H1 (cell line): ENCODE data around the gene LCP1. TPM values are rescaled to one million over a fixed set of nuclear protein-coding genes. Genes with fewer than 3 reads are reported as not detected.

Source experiments
- CTCF ChIA-PET: fragments of 300-600 bp; sonication (Branson Sonifier 250); formaldehyde crosslinking; loops from one replicate; lab custom pipeline; 2021; ENCODE audit not compliant: partially characterized antibody; lab: Charles Lee
- POLR2A ChIA-PET: fragments of 300-600 bp; sonication (Branson Sonifier 250); formaldehyde crosslinking; loops from one replicate; lab custom pipeline; 2021; ENCODE audit warnings: inconsistent platforms; ENCODE audit not compliant: partially characterized antibody; lab: Charles Lee
- DNase-seq, 2 experiments: peaks; one replicate each; pipeline versions ENCODE4 v3.0.0 to v3.0.0-alpha.2; 2010 to 2022; ENCODE audit warnings: low spot score in 2 of 2, low read depth in 1 of 2, mixed read lengths in 1 of 2
- FAIRE-seq: peaks from 2 replicates; lab custom pipeline; 2011; peaks lifted over from hg19 to GRCh38; lab: Jason Lieb, UNC
- H2AFZ ChIP-seq: 2 replicates; pipeline ENCODE4 v1.8.1; 2012; ENCODE audit warnings: low read length, inconsistent platforms
- H2AK5ac ChIP-seq: 2 replicates; pipeline ENCODE4 v1.6.1; 2013; ENCODE audit warnings: low read depth, low read length
- H2BK120ac ChIP-seq: replicated peaks from 2 replicates; pipeline ENCODE3; 2013; ENCODE audit warnings: low read depth, low read length, inconsistent platforms
- H2BK12ac ChIP-seq: 2 replicates; pipeline ENCODE4 v1.6.1; 2013; ENCODE audit warnings: low read depth, low read length
- H2BK15ac ChIP-seq: 2 replicates; pipeline ENCODE4 v1.6.1; 2013; ENCODE audit warnings: low read length
- H2BK20ac ChIP-seq: 2 replicates; pipeline ENCODE4 v1.6.1; 2013; ENCODE audit warnings: low read length
- H2BK5ac ChIP-seq: 2 replicates; pipeline ENCODE4 v1.6.1; 2013; ENCODE audit warnings: low read depth, low read length
- H3K14ac ChIP-seq: 2 replicates; pipeline ENCODE4 v1.6.1; 2013; ENCODE audit warnings: inconsistent platforms; ENCODE audit not compliant: insufficient read length
- H3K18ac ChIP-seq: 2 replicates; pipeline ENCODE4 v1.6.1; 2013; ENCODE audit warnings: low read length; ENCODE audit errors: extremely low read depth
- H3K23ac ChIP-seq: 2 replicates; pipeline ENCODE4 v1.6.1; 2013; ENCODE audit warnings: inconsistent platforms; ENCODE audit not compliant: insufficient read length
- H3K23me2 ChIP-seq: 2 replicates; pipeline ENCODE4 v1.6.1; 2013; ENCODE audit warnings: low read depth, low read length
- H3K27ac ChIP-seq: 2 replicates; pipeline ENCODE4 v1.6.1; 2011; ENCODE audit warnings: low read depth, low read length, inconsistent platforms
- H3K27me3 ChIP-seq, 4 experiments: replicated peaks in 1 of 4; 1 replicate in 1 of 4; 2 replicates in 3 of 4; pipeline versions ENCODE4 v1.6.1 to v1.8.1; 2011 to 2013; ENCODE audit warnings: low read length in 3 of 4, mild to moderate bottlenecking in 3 of 4, inconsistent platforms in 2 of 4, mixed read lengths in 2 of 4, moderate library complexity in 1 of 4; ENCODE audit not compliant: control insufficient read depth in 3 of 4, insufficient read depth in 3 of 4; ENCODE audit errors: extremely low read depth in 1 of 4
- H3K36me3 ChIP-seq, 4 experiments: 2 replicates each; pipeline versions ENCODE4 v1.6.1 to v1.8.1; 2011 to 2013; ENCODE audit warnings: mild to moderate bottlenecking in 4 of 4, low read length in 3 of 4, moderate library complexity in 2 of 4, control low read depth in 1 of 4, inconsistent platforms in 1 of 4; ENCODE audit not compliant: insufficient read depth in 4 of 4, control insufficient read depth in 2 of 4
- H3K4ac ChIP-seq: replicated peaks from 2 replicates; pipeline ENCODE3; 2013; ENCODE audit warnings: low read length, low read depth, mixed read lengths, inconsistent platforms; ENCODE audit not compliant: insufficient read length
- H3K4me1 ChIP-seq, 4 experiments: replicated peaks in 1 of 4; 1 replicate in 1 of 4; 2 replicates in 3 of 4; pipeline versions ENCODE4 v1.6.1 to v1.8.1; 2011 to 2013; ENCODE audit warnings: low read length in 3 of 4, inconsistent platforms in 2 of 4, mixed read lengths in 1 of 4; ENCODE audit not compliant: insufficient read depth in 4 of 4, control insufficient read depth in 3 of 4
- H3K4me2 ChIP-seq, 2 experiments: 2 replicates each; pipeline versions ENCODE4 v1.6.1 to v1.8.1; 2011 to 2013; ENCODE audit warnings: low read depth in 2 of 2, low read length in 2 of 2, control low read depth in 1 of 2, inconsistent platforms in 1 of 2, mild to moderate bottlenecking in 1 of 2; ENCODE audit not compliant: insufficient read depth in 1 of 2
- H3K4me3 ChIP-seq, 4 experiments: fragments of 200-600, 300-600 bp in 1 of 4; sonication (generic), shearing (Covaris generic), sonication (Bioruptor Twin) in 1 of 4; 2 replicates each; pipeline versions ENCODE4 v1.5.1 to v1.8.1; 2011 to 2016; ENCODE audit warnings: low read length in 4 of 4, low read depth in 3 of 4, control low read depth in 2 of 4, inconsistent platforms in 2 of 4, mild to moderate bottlenecking in 2 of 4, mixed read lengths in 1 of 4, moderate library complexity in 1 of 4; ENCODE audit not compliant: insufficient read depth in 2 of 4; ENCODE audit errors: extremely low read depth in 1 of 4
- H3K56ac ChIP-seq: replicated peaks from 2 replicates; pipeline ENCODE3; 2013; ENCODE audit warnings: low read depth, mild to moderate bottlenecking, mixed read lengths, low read length, inconsistent platforms; ENCODE audit not compliant: insufficient read length
- H3K79me1 ChIP-seq: 2 replicates; pipeline ENCODE4 v1.6.1; 2013; ENCODE audit warnings: low read depth, low read length, control low read depth
- H3K79me2 ChIP-seq, 2 experiments: 2 replicates each; pipeline versions ENCODE4 v1.6.1 to v1.8.1; 2012 to 2013; ENCODE audit warnings: low read length in 2 of 2, mild to moderate bottlenecking in 2 of 2, inconsistent platforms in 1 of 2; ENCODE audit not compliant: insufficient read depth in 2 of 2, control insufficient read depth in 1 of 2
- H3K9ac ChIP-seq, 4 experiments: replicated peaks in 1 of 4; 1 replicate in 1 of 4; 2 replicates in 3 of 4; pipeline versions ENCODE4 v1.6.1 to v1.8.1; 2011 to 2013; ENCODE audit warnings: low read depth in 3 of 4, low read length in 3 of 4, control low read depth in 2 of 4, mild to moderate bottlenecking in 2 of 4, moderate library complexity in 2 of 4, inconsistent platforms in 1 of 4; ENCODE audit errors: extremely low read depth in 1 of 4
- H3K9me3 ChIP-seq, 2 experiments: 2 replicates each; pipeline versions ENCODE4 v1.6.1 to v1.8.1; 2012 to 2013; ENCODE audit warnings: mild to moderate bottlenecking in 2 of 2, moderate library complexity in 2 of 2, control low read depth in 1 of 2, inconsistent platforms in 1 of 2, low read depth in 1 of 2, low read length in 1 of 2, mixed read lengths in 1 of 2; ENCODE audit not compliant: insufficient read depth in 2 of 2
- H4K20me1 ChIP-seq, 2 experiments: replicated peaks in 1 of 2; 2 replicates each; pipeline versions ENCODE3 to v1.8.1; 2011 to 2013; ENCODE audit warnings: inconsistent platforms in 2 of 2, low read length in 2 of 2, mild to moderate bottlenecking in 1 of 2; ENCODE audit not compliant: insufficient read depth in 2 of 2, control insufficient read depth in 1 of 2
- H4K5ac ChIP-seq: 2 replicates; pipeline ENCODE4 v1.6.1; 2013; ENCODE audit warnings: low read length, low read depth, mixed read lengths, inconsistent platforms; ENCODE audit not compliant: insufficient read length
- H4K8ac ChIP-seq: 2 replicates; pipeline ENCODE4 v1.8.0; 2013; ENCODE audit warnings: mild to moderate bottlenecking, moderate library complexity, low read length, inconsistent platforms; ENCODE audit not compliant: insufficient read depth; ENCODE audit errors: extremely low read depth
- H4K91ac ChIP-seq: replicated peaks from 2 replicates; pipeline ENCODE3; 2013; ENCODE audit warnings: low read length, mixed read lengths, inconsistent platforms; ENCODE audit not compliant: insufficient read length
- CHD2 ChIP-seq: IDR thresholded peaks from 2 replicates; pipeline ENCODE4 v1.6.1; 2012; ENCODE audit warnings: low read length, improper control_type of control experiment
- JUND ChIP-seq: IDR thresholded peaks from 2 replicates; pipeline ENCODE4 v1.6.1; 2011; ENCODE audit warnings: mild to moderate bottlenecking, improper control_type of control experiment, low read length
- WGBS, 2 experiments: shearing (Covaris generic) in 1 of 2; methylation state at CpG; one replicate each; pipeline versions ENCODE4 v1.1.6 to v1.1.7; 2013 to 2015; ENCODE audit warnings: low lambda C conversion rate in 2 of 2, mixed read lengths in 2 of 2, inconsistent platforms in 1 of 2, low coverage in 1 of 2, missing lambda C conversion rate in 1 of 2; ENCODE audit not compliant: insufficient replicate concordance in 2 of 2, insufficient coverage in 1 of 2, insufficient read length in 1 of 2; ENCODE audit errors: extremely low coverage in 1 of 2, missing lambda C conversion rate in 1 of 2; 5-methylcytosine and 5-hydroxymethylcytosine counted together
- polyA plus RNA-seq, 7 experiments: library from polyadenylated mRNA; depleted of rRNA in 3 of 7; stranded (reverse) in 5 of 7; unstranded in 2 of 7; fragments of >200 nt in 5 of 7; fragments of 200-250 nt in 2 of 7; gene quantifications; 1 replicate in 5 of 7; 2 replicates in 1 of 7; 4 replicates in 1 of 7; pipeline versions ENCODE4 v1.2.1 to v1.2.3, GENCODE V29; 2011 to 2013; ENCODE audit warnings: missing spikeins in 2 of 7, mixed read lengths in 2 of 7
- total RNA-seq: library from RNA; stranded (reverse); fragmentation: NEBNext Ultra II Directional; extraction: Animal tissue kit (Norgen Biotek cat#: 25700); gene quantifications from 2 replicates; pipeline ENCODE4 v1.2.1, GENCODE V29; 2021

Gene LCP1
- total and polyA plus RNA-seq, 2 of the 8 experiments (the other 6 are each of a cell fraction or from before 2014, with no cell fraction given) = 0.65 to 4.3 TPM

GRCh38 chr13:46119883-46120614 is 61.9 kb downstream of the LCP1 start:
- Histone ChIP-seq H3K27ac (no peak overlapping the region), H2BK5ac (no peak overlapping the region), H3K4me1 (peaks cover 0 to 5% (median 0%) of the 10 kb centered on the region in 4 experiments; a peak in 1 of 7 replicates), H2AK5ac (no peak overlapping the region), H3K9ac (no peak overlapping the region), H2BK15ac (no peak overlapping the region), H3K4me2 (no peak overlapping the region), H3K27me3 (no peaks in the 10 kb centered on the region), H4K91ac (no peak overlapping the region), H3K23me2 (no peaks in the 10 kb centered on the region; the same call in 1 of the 2 replicates), H3K56ac (no peak overlapping the region), H2AFZ (no peak overlapping the region), H3K18ac (no peak overlapping the region), H2BK12ac (no peak overlapping the region), H3K9me3 (no peaks in the 10 kb centered on the region), H2BK120ac (no peak overlapping the region), H3K23ac (no peak overlapping the region), H3K79me1 (no peaks in the 10 kb centered on the region), H3K4ac (no peak overlapping the region), H3K36me3 (no peaks in the 10 kb centered on the region), H2BK20ac (no peak overlapping the region), H4K5ac (no peak overlapping the region), H3K14ac (no peak overlapping the region), H4K8ac (no peak overlapping the region), H4K20me1 (no peaks in the 10 kb centered on the region), H3K4me3 (no peak overlapping the region), H3K79me2 (no peaks in the 10 kb centered on the region)
- no peak for DNase-seq
- TF ChIP-seq JUND = peak; percentile 34; the same call in 1 of the 2 replicates
- TF ChIP-seq CHD2 = no peak
- WGBS, 2 experiments = 71% methylated on average over 6 of the region's 6 CpGs; no CpG with 5 or more reads in 1 of the 2 experiments
- POLR2A ChIA-PET = interaction anchor here (0.6 kb wide), 1 partner anchor 669 kb away, joined by 3 read pairs; no protein-coding TSS in a partner anchor
- peak; percentile 13 for FAIRE-seq
- CTCF ChIA-PET = interaction anchor here (0.6 to 1.6 kb wide), 6 partner anchors 42 to 110 kb away, joined by 3 to 4 read pairs (median 4); partner anchors contain the start of gene ZC3H13
